ENCODE data around the gene PCDH12. TPM values are rescaled to one million over a fixed set of nuclear protein-coding genes. Genes with fewer than 3 reads are reported as not detected.

The PCDH12 gene
- total RNA-seq, 1 experiment from 2014 or later, result under 0.01 TPM

- DNase-seq (ENCODE audit: low read depth), result no peak
These were observed 8.9 kb upstream of the PCDH12 start for GRCh38 chr5:141966963-141967333.

DNA sequence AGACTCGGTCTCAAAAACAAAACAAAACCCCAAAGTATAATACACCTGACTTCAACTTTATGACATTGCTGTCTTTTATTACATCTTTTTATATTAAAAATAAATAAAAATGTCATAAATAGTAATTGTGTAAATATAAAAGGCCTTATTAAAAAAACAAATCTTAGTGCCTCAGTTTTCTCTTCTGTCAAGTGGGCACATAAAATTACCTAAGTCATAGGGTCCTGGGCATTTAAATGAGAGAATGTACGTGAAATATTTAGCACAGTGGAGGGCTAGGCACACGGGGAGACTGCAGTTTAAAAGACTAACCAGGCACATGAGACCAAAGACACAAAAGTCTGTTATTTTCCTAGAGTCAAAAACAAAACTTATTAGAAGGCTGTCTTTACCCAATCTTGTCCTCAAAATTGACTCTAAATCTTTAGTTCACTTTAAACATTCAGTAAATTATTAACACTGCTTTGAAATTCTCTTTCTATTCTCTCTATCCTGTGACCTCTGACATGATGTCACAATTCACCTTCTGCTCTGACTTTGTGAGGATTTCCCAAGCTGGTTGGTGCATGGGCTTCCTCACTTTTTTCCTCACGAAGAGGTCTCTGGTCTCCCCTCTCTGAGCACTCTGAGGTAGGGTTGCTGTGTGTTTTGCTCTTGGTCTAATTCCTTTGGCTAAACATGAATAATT, 8.4 kb upstream of the PCDH12 start:
- no peak for DNase-seq (ENCODE audit: low read depth)

- peak; percentile 97 for DNase-seq (ENCODE audit: low read depth)
These were observed 7.1 kb upstream of the PCDH12 start for GRCh38 chr5:141965071-141965470.

GRCh38 chr5:141963701-141964100, 5.7 kb upstream of the PCDH12 start:
- peak; percentile 85 for DNase-seq (ENCODE audit: low read depth)

- no peak for DNase-seq (ENCODE audit: low read depth)
These were observed 3.5 kb upstream of the PCDH12 start for GRCh38 chr5:141961466-141961865.

- peak; percentile 82 for DNase-seq (ENCODE audit: low read depth)
These were observed 2.7 kb upstream of the PCDH12 start for GRCh38 chr5:141960449-141961323.

GRCh38 chr5:141960018-141960417, 2.0 kb upstream of the PCDH12 start:
- DNase-seq (ENCODE audit: low read depth), result no peak

GRCh38 chr5:141958546-141959172, 657 bp upstream of the PCDH12 start:
- DNase-seq (ENCODE audit: low read depth), result no peak

DNA sequence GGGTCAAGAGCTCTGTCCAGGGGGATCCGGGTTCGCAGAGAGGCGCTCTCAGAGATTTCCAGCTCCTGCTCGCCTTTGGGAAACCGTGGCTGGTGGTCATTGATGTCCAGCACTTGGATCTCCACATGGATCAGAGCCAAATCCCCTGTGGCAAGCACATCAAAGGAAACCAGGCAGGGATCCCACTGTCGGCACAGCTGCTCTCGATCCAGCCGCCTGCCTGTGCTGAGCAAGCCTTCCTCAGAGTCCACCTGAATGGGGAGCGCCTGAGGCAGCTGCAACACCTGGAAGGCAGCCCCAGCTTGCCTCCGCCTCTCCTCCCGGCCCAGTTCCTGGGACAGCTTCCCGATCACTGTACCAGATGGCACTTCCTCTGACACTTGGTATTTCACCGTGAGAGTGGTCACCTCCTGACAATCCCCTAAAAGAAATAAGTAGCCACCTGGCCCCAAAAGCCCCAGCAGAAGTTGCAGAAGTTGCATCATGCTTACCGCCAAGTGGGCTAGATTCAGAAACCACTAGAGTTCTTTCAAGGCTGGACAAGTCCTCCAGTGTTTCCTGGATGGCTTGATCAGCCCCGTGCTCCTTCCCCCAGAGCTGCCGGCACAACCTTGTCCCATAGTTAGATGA, 520 bp downstream of the PCDH12 start:
- no peak for DNase-seq (ENCODE audit: low read depth)

GRCh38 chr5:141954194-141954593, 3.8 kb downstream of the PCDH12 start:
- no peak for DNase-seq (ENCODE audit: low read depth)

DNA sequence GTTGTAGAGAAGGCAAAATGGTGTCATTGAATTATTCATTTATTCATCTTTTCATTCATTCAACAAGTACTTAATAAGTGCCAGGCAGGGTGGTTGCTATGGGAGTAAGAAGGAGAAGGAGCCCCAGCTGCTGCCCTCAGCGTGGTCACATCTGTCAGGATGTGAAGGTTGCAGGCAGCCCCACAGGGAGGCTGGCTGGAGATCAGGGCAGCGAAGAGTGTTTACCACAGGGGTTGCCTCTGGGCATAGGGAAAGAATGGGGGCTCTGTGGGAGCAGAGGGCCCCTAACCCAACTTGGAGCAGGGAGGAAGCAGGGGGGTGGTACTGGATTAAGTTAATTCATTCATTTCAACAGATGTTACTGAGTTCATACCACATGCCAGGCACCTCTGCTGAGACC, 6.0 kb downstream of the PCDH12 start:
- no peak for DNase-seq (ENCODE audit: low read depth)

DNA sequence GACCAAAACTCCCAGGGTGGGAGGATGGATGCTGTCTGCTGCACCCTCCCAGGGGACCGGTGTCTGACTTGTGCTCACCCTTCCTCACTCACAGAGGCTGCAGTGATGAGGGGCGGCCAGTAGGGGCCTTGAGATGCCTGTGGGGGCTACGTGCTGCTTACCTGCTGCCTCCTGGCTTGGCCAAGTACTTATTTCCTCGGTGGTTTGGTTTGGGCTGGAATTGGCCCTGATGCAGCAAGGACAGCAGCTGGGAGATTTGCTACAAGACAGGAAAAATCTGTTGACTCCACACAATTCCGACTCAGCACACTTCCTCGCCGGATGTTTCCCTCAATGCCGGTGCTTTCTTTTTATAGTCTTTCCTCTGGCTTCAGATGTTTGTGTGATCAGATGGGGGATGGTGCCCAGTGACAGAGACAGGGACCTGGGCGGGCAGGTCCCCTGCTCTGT, 6.6 kb downstream of the PCDH12 start:
- no peak for DNase-seq (ENCODE audit: low read depth)

DNA sequence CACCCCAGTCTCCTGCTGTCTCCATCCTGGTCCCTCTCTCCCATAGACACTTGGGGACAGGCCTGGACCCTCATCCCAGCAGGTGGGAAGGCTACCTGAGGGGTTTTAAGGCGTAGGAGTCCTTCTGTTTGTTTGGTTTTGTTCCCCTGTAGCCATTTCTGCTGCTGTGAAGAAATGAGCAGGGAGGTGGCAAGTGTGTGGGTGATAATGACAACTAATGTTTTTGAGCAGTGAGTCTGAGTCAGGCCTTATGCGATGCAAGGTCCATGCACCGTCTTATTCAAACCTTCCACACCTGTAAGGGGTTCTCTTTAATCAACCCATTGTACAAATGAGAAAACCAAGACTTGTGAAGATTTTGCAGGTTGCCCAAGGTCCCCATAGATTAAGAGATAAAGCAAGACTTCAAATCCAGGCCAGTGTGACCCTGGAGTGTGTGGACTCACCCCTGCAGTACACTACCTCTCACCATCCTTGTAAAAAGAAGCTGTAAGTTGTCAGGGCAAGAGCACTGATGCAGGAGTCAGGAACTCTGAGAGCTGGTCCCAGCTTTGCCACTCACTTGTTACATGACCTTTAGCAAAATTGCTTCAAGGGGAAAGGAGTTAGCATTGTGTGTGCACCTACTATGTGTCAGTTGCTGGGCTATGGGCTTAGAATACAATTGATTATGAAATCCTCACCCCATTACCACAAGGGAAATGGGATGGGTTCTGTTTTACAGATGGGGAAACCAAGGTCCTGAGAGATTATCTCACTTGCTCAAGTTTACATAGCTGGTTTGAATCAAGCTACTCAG, 7.6 kb downstream of the PCDH12 start:
- DNase-seq (ENCODE audit: low read depth), result no peak

DNA sequence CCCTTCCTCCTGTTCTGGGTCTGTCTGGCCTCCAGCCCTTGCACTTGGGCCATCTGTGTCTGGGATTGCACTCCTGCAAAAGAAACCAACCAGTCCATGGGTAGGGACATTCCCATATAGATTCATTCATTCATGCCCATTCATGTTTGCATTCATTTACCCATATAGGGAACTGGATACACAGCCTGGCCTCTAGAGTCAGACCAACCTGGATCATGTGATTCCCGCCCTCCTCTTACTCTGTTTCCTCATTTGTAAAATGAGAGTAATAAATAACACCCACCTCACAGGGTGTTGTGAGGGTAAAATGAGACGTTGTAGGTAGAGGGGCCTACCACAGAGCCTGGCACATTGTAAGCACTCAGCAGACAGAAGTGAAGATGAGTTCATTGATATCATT, 8.5 kb downstream of the PCDH12 start:
- no peak for DNase-seq (ENCODE audit: low read depth)

DNA sequence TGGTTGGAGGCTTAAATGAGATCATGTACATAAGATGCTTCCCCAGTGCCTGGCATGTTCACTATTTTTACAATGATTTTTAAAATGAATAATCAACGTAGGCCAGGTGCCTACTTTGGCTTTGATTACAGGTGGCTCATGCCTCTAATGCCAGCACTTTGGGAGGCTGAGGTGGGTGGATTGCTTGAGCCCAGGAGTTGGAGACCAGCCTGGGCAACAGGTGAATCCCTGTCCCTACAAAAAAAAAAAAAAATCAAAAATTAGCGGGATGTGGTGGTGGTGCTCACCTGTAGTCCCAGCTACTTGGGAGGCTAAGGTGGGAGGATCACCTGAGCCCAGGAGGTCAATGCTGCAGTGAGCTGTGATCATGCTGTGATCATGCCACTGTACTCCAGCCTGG, 9.2 kb downstream of the PCDH12 start:
- DNase-seq (ENCODE audit: low read depth), result no peak

- DNase-seq (ENCODE audit: low read depth), result peak; percentile 26
These were observed 10.7 kb downstream of the PCDH12 start for GRCh38 chr5:141947316-141947715.

- no peak for DNase-seq (ENCODE audit: low read depth)
These were observed 12.4 kb downstream of the PCDH12 start for GRCh38 chr5:141945511-141946051.

DNA sequence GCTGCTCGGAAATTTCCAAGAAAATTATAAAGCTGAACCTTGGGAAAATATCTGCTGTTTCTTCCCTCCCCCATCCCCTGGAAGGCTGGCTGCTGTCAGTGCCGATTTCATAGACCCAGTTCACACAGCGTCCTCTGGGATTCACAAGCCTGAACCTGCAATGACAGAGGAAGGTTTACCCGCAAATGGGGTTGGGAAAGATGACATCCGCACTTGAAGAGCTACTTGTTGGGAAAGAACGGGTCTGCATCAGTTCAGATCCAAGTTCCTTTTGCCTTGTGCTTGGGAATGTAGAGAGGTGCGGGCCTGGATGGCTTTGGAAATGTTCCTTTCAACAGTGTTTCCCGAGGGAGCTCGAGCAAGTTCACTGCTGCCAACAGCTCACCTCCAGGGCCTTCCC, 13.9 kb downstream of the PCDH12 start:
- no peak for DNase-seq (ENCODE audit: low read depth)

DNA sequence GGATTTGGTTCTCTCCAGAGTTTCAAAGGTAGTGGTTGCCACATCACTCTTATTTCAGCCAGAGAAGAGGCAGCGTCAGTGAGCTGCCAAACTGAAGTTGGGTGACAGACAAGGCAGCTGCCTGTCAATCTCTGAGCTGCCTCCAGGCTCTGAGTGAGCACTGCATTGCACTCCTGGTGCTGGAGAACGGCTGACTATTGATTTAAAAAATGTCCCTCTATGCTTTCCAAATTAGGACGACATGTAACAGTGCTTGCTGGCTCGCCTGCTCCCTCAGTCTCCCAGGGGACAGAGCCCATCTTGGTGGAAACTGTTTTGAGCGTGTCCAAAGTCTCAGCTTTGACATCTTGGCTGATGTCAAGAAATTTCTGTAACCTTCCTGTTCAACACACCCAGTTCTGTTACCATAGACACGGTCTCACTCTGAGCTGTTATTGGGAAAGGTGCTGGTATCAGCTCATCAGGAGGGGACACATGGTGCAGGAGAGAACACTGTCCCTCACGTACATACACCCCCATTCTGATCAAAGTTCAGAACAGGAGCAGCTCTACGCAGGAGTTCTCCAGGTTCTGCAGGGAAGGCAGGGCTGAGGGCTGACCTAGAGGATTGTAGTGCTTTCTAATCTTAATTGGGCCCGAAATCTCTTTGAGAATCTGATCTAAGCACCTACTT, 15.7 kb downstream of the PCDH12 start:
- peak; percentile 26 for DNase-seq (ENCODE audit: low read depth)

GRCh38 chr5:141941779-141942178, 16.2 kb downstream of the PCDH12 start:
- no peak for DNase-seq (ENCODE audit: low read depth)

All from LHCN-M2 (cell line).